ENCODE data around the gene MYMK. TPM values are rescaled to one million over a fixed set of nuclear protein-coding genes. Genes with fewer than 3 reads are reported as not detected.

MYMK gene
- total and polyA plus RNA-seq, 2 of the 4 experiments (the other 2 are of a cell fraction): not detected

DNA sequence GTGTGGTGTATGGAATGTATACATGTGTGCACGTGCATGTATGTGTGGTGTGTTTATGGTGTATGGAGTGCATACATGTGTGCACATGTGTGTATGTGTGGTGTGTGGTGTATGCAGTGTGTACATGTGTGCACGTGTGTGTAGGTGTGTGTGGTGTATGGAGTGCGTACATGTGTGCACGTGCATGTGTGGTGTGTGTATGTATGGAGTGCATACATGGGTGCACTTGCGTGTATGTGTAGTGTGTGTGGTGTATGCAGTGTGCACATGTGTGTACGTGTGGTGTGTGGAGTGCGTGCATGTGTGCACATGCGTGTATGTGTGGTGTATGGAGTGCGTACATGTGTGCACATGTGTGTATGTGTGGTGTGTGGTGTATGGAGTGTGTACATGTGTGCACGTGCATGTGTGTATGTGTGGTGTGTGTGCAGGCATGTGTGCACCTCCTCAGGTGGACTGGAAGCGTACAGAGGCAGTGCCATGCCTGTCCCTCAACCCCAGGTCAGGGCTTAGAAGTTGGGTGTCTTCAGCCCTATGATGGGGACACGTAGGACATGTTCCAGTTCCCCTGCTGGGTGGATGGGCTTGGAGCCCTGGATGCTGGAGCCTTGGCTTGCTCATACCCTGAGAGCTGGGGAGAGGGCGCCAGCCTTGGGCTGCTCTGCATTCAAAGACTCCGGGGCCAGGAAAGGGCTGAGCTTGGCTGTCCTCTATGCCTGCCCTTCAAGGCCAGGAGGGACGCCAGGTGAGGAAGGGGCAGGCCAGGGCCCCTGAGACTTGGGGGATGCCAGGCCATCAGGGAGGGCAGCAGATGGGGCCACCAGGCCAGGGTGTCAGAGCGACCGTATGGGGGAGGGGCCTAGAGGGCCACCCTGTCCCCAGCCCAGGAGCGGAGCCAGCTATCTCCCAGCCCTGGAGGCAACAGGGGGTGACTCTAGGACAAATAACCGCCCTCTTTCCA is 12.2 kb downstream of the MYMK start (continued):
- TF ChIP-seq RCOR1 (IDR thresholded peaks at IDR 0.05; ENCODE audit: insufficient replicate concordance, low read length): no peak

DNA sequence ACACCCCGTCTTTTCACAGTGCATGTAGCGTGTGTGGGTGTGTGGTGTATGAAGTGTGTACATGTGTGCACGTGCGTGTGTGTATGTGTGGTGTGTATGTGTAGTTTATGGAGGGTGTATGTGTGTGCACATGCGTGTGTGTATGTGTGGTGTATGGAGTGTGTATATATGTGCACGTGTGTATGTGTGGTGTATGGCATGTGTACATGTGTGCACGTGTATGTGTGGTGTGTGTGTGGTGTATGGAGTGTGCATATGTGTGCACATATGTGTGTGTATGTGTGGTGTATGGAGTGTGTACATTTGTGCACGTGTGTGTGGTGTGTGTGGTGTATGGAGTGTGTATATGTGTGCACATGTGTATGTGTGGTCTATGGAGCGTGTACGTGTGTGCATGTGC is 13.2 kb downstream of the MYMK start:
- Histone ChIP-seq H3K27me3 (ENCODE audit: control insufficient read depth, insufficient read depth, low read length) (peaks cover 36% of the 10 kb centered on the region; the same call in 1 of the 2 replicates), H4K20me1 (ENCODE audit: insufficient read depth, low read length) (peaks cover 3% of the 10 kb centered on the region; the same call in 1 of the 2 replicates), H2AK5ac (ENCODE audit: low read depth, low read length) (no peak overlapping the region), H2BK120ac (ENCODE audit: low read depth, low read length) (no peak overlapping the region), H3K9me3 (ENCODE audit: control insufficient read depth, insufficient read depth, low read length) (no peaks in the 10 kb centered on the region), H3K4me2 (ENCODE audit: low read depth, low read length) (no peak overlapping the region), H3K27ac (ENCODE audit: insufficient read depth, low read length) (no peak overlapping the region), H3K56ac (ENCODE audit: extremely low read depth, insufficient read depth, low read length) (no peak overlapping the region), H2AFZ (replicated peaks; ENCODE audit: low read length, poor library complexity) (no peak overlapping the region), H3K79me1 (ENCODE audit: low read depth in 1 of 2, low read length in 2 of 2) (no peaks in the 10 kb centered on the region), H3K36me3 (ENCODE audit: control insufficient read depth, insufficient read depth, low read length) (no peaks in the 10 kb centered on the region), H3K4ac (ENCODE audit: low read depth, low read length) (no peak overlapping the region), H3K4me1 (ENCODE audit: control insufficient read depth, insufficient read depth, low read length) (peaks cover 8% of the 10 kb centered on the region; the same call in 1 of the 2 replicates), H3K23ac (ENCODE audit: low read depth, low read length) (no peak overlapping the region), H3K14ac (replicated peaks; ENCODE audit: low read depth, low read length) (no peak overlapping the region), H4K8ac (ENCODE audit: low read depth in 2 of 2, low read length in 2 of 2) (no peak overlapping the region), H3K9me1 (ENCODE audit: insufficient read depth, low read length) (peaks cover 12% of the 10 kb centered on the region; the same call in 1 of the 2 replicates), H3K9ac (ENCODE audit: low read depth, low read length) (no peak overlapping the region), H3K18ac (ENCODE audit: low read depth, low read length) (no peak overlapping the region), H2BK15ac (ENCODE audit: low read depth, low read length) (no peak overlapping the region), H4K5ac (ENCODE audit: low read depth, low read length) (no peak overlapping the region), H4K91ac (ENCODE audit: insufficient read depth, low read depth, low read length) (no peak overlapping the region), H2AK9ac (replicated peaks; ENCODE audit: low read depth, low read length, poor library complexity) (no peak overlapping the region), H2BK5ac (ENCODE audit: low read depth, low read length, poor library complexity, severe bottlenecking) (no peak overlapping the region), H3K4me3 (ENCODE audit: insufficient read depth, low read depth, low read length) (no peak overlapping the region), H2BK20ac (ENCODE audit: low read depth, low read length) (no peak overlapping the region)
- BruUV-seq (replicated peaks): no TSS peak
- CTCF ChIA-PET: no interaction called here
- dilution Hi-C loops (cut with HindIII; ENCODE audit: low sequenced_read_pairs, unreplicated experiment): no loop called here
- in situ Hi-C loops (cut with MboI; ENCODE audit: low sequenced_read_pairs): no loop called here
- no peak for DNase-seq
- WGBS, 2 experiments (ENCODE audit: extremely low coverage in 2 of 2, insufficient read length in 1 of 2): 92% methylated on average over 10 of the region's 10 CpGs; no CpG with 5 or more reads in 1 of the 2 experiments
- ATAC-seq (ENCODE audit: low read depth): no peak
- intact Hi-C loops (cut with micrococcal nuclease): no loop called here
- POLR2A ChIA-PET (ENCODE audit: unreplicated experiment): no interaction called here
- TF ChIP-seq NFE2L2 (IDR thresholded peaks at IDR 0.05; ENCODE audit: low read depth, low read length) (no peak), MAZ (IDR thresholded peaks at IDR 0.05; ENCODE audit: borderline replicate concordance, low read depth, low read length) (no peak), CHD1 (IDR thresholded peaks at IDR 0.05; ENCODE audit: low read depth, low read length) (no peak), BHLHE40 (IDR thresholded peaks at IDR 0.05; ENCODE audit: low read depth, low read length) (no peak), MAFK (IDR thresholded peaks at IDR 0.05; ENCODE audit: low read depth, low read length) (no peak), RCOR1 (IDR thresholded peaks at IDR 0.05; ENCODE audit: insufficient replicate concordance, low read length) (no peak), RAD21 (IDR thresholded peaks at IDR 0.05; ENCODE audit: low read length) (no peak), RFX5 (IDR thresholded peaks at IDR 0.05; ENCODE audit: low read depth, low read length) (no peak), SMC3 (IDR thresholded peaks at IDR 0.05; ENCODE audit: low read depth, low read length) (no peak), MXI1 (IDR thresholded peaks at IDR 0.05; ENCODE audit: borderline replicate concordance, low read depth, low read length) (no peak)
- TF ChIP-seq, protein P1, sequence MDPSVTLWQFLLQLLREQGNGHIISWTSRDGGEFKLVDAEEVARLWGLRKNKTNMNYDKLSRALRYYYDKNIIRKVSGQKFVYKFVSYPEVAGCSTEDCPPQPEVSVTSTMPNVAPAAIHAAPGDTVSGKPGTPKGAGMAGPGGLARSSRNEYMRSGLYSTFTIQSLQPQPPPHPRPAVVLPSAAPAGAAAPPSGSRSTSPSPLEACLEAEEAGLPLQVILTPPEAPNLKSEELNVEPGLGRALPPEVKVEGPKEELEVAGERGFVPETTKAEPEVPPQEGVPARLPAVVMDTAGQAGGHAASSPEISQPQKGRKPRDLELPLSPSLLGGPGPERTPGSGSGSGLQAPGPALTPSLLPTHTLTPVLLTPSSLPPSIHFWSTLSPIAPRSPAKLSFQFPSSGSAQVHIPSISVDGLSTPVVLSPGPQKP (IDR thresholded peaks at IDR 0.05; ENCODE audit: borderline replicate concordance, low read depth, low read length): no peak
- TF ChIP-seq, protein P2, sequence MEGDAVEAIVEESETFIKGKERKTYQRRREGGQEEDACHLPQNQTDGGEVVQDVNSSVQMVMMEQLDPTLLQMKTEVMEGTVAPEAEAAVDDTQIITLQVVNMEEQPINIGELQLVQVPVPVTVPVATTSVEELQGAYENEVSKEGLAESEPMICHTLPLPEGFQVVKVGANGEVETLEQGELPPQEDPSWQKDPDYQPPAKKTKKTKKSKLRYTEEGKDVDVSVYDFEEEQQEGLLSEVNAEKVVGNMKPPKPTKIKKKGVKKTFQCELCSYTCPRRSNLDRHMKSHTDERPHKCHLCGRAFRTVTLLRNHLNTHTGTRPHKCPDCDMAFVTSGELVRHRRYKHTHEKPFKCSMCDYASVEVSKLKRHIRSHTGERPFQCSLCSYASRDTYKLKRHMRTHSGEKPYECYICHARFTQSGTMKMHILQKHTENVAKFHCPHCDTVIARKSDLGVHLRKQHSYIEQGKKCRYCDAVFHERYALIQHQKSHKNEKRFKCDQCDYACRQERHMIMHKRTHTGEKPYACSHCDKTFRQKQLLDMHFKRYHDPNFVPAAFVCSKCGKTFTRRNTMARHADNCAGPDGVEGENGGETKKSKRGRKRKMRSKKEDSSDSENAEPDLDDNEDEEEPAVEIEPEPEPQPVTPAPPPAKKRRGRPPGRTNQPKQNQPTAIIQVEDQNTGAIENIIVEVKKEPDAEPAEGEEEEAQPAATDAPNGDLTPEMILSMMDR (conservative IDR thresholded peaks at IDR 0.05; ENCODE audit: low read depth, low read length): no peak
